ENCODE results near the gene ARID1B. TPM values are rescaled to one million over a fixed set of nuclear protein-coding genes. Genes with fewer than 3 reads are reported as not detected.

Gene ARID1B
- total RNA-seq, 1 experiment from 2014 or later = 58.8 TPM

DNA sequence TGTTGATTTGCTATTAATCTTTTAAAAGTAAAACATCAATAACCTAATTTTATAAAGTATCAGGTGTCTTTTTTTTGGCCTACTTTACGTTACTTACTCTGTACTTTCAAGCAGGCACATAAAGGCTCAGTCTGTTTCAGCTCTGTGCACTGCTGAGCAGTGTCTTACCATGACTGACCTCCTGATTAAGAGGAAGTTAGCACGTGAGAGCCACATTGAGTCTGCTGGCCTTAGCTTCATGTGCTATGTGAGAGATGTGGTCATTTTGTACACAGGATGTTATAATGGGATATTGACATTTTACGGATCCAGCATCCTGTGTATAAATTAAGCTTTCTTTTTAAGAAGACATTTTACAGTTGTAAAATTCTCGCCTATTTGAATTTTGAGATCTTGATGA lies 31.9 kb downstream of the ARID1B start:
- Mint-ChIP-seq H3K4me1 (ENCODE audit: low read depth, unreplicated experiment) (no peaks in the 10 kb centered on the region), H3K27me3 (ENCODE audit: insufficient read depth, unreplicated experiment) (no peaks in the 10 kb centered on the region), H3K36me3 (ENCODE audit: insufficient read depth, unreplicated experiment) (no peaks in the 10 kb centered on the region), H3K4me3 (ENCODE audit: unreplicated experiment) (no peak overlapping the region), H3K9me3 (ENCODE audit: unreplicated experiment) (no peaks in the 10 kb centered on the region), H3K27ac (ENCODE audit: unreplicated experiment) (no peak overlapping the region)
- H3K4me3 ChIP-seq (ENCODE audit: low read depth, low read length) = no peak overlapping the region
- POLR2A ChIA-PET = no interaction called here
- intact Hi-C loops (cut with micrococcal nuclease; ENCODE audit: unreplicated experiment) = no loop called here
- no TSS peak for BruUV-seq (replicated peaks)
- H3K36me3 ChIP-seq (ENCODE audit: control insufficient read depth, insufficient read depth, low read length) = no peaks in the 10 kb centered on the region
- CTCF ChIA-PET = no interaction called here
- TF ChIP-seq, protein P1, sequence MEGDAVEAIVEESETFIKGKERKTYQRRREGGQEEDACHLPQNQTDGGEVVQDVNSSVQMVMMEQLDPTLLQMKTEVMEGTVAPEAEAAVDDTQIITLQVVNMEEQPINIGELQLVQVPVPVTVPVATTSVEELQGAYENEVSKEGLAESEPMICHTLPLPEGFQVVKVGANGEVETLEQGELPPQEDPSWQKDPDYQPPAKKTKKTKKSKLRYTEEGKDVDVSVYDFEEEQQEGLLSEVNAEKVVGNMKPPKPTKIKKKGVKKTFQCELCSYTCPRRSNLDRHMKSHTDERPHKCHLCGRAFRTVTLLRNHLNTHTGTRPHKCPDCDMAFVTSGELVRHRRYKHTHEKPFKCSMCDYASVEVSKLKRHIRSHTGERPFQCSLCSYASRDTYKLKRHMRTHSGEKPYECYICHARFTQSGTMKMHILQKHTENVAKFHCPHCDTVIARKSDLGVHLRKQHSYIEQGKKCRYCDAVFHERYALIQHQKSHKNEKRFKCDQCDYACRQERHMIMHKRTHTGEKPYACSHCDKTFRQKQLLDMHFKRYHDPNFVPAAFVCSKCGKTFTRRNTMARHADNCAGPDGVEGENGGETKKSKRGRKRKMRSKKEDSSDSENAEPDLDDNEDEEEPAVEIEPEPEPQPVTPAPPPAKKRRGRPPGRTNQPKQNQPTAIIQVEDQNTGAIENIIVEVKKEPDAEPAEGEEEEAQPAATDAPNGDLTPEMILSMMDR (IDR thresholded peaks at IDR 0.05; ENCODE audit: insufficient read depth in 1 of 2, low read depth in 1 of 2, low read length in 1 of 2, severe bottlenecking in 1 of 2, unreplicated experiment in 1 of 2) = no peak
- no peaks in the 10 kb centered on the region for H3K4me1 ChIP-seq
- DNase-seq = no peak
- no peaks in the 10 kb centered on the region for H3K9me3 ChIP-seq
- no peaks in the 10 kb centered on the region for H3K27me3 ChIP-seq (replicated peaks; ENCODE audit: control insufficient read depth, insufficient read depth, low read length)

GRCh38 chr6:156809446-156810178 lies 32.4 kb downstream of the ARID1B start:
- no peak overlapping the region for H3K4me3 ChIP-seq (ENCODE audit: low read depth, low read length)
- H3K27me3 Mint-ChIP-seq (ENCODE audit: insufficient read depth, unreplicated experiment) = no peaks in the 10 kb centered on the region
- no TSS peak for BruUV-seq (replicated peaks)
- H3K4me1 Mint-ChIP-seq (ENCODE audit: low read depth, unreplicated experiment) = no peaks in the 10 kb centered on the region
- H3K4me3 Mint-ChIP-seq (ENCODE audit: unreplicated experiment) = no peak overlapping the region
- no peaks in the 10 kb centered on the region for H3K36me3 ChIP-seq (ENCODE audit: control insufficient read depth, insufficient read depth, low read length)
- H3K36me3 Mint-ChIP-seq (ENCODE audit: insufficient read depth, unreplicated experiment) = no peaks in the 10 kb centered on the region
- no peaks in the 10 kb centered on the region for H3K9me3 ChIP-seq
- no peak for DNase-seq
- CTCF ChIA-PET = no interaction called here
- TF ChIP-seq, protein P1 (IDR thresholded peaks at IDR 0.05; ENCODE audit: insufficient read depth in 1 of 2, low read depth in 1 of 2, low read length in 1 of 2, severe bottlenecking in 1 of 2, unreplicated experiment in 1 of 2) = no peak
- no peaks in the 10 kb centered on the region for H3K27me3 ChIP-seq (replicated peaks; ENCODE audit: control insufficient read depth, insufficient read depth, low read length)
- POLR2A ChIA-PET = no interaction called here
- no peak overlapping the region for H3K27ac Mint-ChIP-seq (ENCODE audit: unreplicated experiment)
- intact Hi-C loops (cut with micrococcal nuclease; ENCODE audit: unreplicated experiment) = no loop called here
- no peaks in the 10 kb centered on the region for H3K4me1 ChIP-seq
- no peaks in the 10 kb centered on the region for H3K9me3 Mint-ChIP-seq (ENCODE audit: unreplicated experiment)

DNA sequence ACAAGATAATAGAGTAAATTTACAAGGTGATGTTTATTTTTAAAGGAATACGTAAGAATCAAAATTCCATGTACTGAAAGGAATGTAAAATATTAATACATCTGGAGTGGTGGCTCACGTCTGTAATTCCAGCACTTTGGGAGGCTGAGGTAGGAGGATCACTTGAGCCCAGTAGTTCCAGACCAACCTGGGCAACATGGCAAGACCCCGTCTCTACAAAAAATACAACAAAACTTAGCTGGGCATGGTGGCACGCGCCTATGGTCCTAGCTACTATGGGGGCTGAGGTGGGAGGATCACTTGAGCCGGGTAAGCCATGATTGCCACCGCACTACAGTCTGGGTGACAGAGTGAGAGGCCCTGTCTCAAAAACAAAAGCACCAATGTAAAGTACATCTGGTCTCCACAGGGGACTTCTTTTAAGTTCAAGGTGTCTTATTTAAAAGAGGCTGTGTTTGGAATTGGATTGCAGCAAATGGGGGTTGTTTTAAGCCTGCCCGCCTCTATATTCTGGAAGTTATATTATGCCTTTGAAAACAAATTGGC lies 36.9 kb downstream of the ARID1B start:
- H3K4me3 Mint-ChIP-seq (ENCODE audit: unreplicated experiment) = no peak overlapping the region
- no peaks in the 10 kb centered on the region for H3K27me3 Mint-ChIP-seq (ENCODE audit: insufficient read depth, unreplicated experiment)
- no peaks in the 10 kb centered on the region for H3K9me3 Mint-ChIP-seq (ENCODE audit: unreplicated experiment)
- H3K36me3 ChIP-seq (ENCODE audit: control insufficient read depth, insufficient read depth, low read length) = no peaks in the 10 kb centered on the region
- no peaks in the 10 kb centered on the region for H3K36me3 Mint-ChIP-seq (ENCODE audit: insufficient read depth, unreplicated experiment)
- H3K27ac Mint-ChIP-seq (ENCODE audit: unreplicated experiment) = no peak overlapping the region
- CTCF ChIA-PET = no interaction called here
- TF ChIP-seq, protein P1 (IDR thresholded peaks at IDR 0.05; ENCODE audit: insufficient read depth in 1 of 2, low read depth in 1 of 2, low read length in 1 of 2, severe bottlenecking in 1 of 2, unreplicated experiment in 1 of 2) = no peak
- H3K9me3 ChIP-seq = no peaks in the 10 kb centered on the region
- POLR2A ChIA-PET = no interaction called here
- no peaks in the 10 kb centered on the region for H3K4me1 ChIP-seq
- intact Hi-C loops (cut with micrococcal nuclease; ENCODE audit: unreplicated experiment) = no loop called here
- no peaks in the 10 kb centered on the region for H3K27me3 ChIP-seq (replicated peaks; ENCODE audit: control insufficient read depth, insufficient read depth, low read length)
- no peaks in the 10 kb centered on the region for H3K4me1 Mint-ChIP-seq (ENCODE audit: low read depth, unreplicated experiment)
- DNase-seq = no peak
- BruUV-seq (replicated peaks) = no TSS peak
- no peak overlapping the region for H3K4me3 ChIP-seq (ENCODE audit: low read depth, low read length)

Measured in Caco-2 (cell line).